DMS79 treated with DMSO at 0.1 percent for 48 hours (cell line): ENCODE measurements around the gene CDH20.

Experiments used
- DNase-seq: peaks from one replicate; lab custom pipeline; 2025; lab: John Stamatoyannopoulos, UW

The CDH20 gene

DNA sequence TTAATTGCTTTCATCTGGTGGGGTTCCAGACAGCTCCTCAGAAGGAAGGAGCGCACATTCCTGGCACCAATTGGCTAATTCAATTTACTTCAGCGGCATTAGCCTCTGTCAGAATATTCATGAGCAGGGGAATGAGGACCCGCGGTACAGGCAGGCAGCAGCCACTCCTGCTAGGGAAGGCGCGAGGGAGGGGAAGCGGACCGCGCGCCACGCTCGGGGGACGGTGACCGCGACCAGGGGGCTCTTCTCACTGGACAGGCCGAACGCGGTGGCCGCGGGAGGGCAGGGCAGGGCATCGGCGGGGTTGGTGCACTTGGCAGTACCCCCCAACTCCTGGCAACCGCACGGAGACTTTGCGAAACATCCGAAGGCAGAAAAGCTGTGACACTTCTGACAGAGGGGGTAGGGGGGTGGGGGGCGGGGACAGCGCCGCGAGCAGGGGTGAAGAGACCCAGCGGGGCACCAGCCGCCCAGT is at the start of gene CDH20:
Gene CDH20, plus strand, starts transcription at position 160 of the 475 bp plus-strand sequence.
- DNase-seq: no peak

DNA sequence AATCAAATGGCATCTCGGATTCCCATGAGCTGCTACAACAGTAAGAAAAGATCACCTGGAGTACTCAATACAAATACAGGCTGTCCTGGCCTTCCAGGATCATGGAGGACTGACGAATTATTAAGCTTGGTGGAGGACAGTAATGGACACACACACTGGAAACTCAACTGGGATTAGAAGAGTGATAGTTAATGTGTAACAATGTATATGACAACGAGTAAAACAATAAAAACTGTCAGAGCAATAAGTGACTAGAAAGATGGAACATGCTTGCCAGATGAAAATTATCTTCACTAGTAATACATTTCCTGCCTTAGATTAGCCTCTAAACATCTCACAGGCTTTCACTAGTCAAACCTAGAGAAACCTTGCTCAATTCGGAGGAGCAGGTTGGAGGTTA is 49.2 kb upstream of the CDH20 start:
- no peak for DNase-seq

- DNase-seq: no peak
Observed at GRCh38 chr18:61285777-61286176, 47.5 kb upstream of the CDH20 start.

DNA sequence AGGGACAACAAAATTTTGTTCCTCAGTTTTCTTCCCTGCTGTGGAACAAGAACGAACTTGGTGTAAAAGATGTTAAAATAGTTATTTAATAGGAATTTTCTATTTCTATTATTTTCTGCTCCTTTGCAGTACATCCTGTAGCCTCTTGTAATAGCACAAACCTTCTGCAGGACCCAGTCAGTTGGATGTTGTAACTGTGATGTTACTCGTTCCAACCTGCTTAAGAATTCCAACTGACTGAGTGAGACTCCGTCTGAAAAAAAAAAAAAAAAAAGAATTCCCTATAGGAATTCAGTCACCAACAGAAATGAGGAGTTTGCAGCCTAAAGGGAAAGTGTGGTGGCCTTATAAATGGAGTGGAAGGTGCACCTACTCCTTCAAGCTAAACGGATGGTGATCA is 46.4 kb upstream of the CDH20 start:
- no peak for DNase-seq

GRCh38 chr18:61290616-61291015 is 42.6 kb upstream of the CDH20 start:
- no peak for DNase-seq

- DNase-seq: no peak
Observed at GRCh38 chr18:61292280-61293035, 40.8 kb upstream of the CDH20 start.

DNA sequence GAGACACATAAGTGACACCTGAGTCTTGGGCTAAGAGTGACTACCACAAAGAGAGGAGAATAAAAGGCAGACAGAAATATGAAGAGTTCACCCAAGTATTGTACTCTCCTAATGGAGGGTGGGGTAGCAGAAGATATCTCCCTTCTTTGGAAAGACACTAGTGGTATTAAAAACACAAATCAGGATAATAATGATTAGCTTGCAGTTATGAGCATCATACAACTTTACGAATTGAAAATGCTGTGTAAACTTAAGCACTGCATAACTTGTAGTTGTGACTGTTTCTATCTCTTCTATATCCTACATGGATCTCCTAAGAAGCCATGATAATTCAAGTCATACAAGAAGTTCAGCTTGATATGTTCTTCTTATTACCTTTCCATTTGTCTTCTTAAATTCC is 38.1 kb upstream of the CDH20 start:
- DNase-seq: no peak

DNA sequence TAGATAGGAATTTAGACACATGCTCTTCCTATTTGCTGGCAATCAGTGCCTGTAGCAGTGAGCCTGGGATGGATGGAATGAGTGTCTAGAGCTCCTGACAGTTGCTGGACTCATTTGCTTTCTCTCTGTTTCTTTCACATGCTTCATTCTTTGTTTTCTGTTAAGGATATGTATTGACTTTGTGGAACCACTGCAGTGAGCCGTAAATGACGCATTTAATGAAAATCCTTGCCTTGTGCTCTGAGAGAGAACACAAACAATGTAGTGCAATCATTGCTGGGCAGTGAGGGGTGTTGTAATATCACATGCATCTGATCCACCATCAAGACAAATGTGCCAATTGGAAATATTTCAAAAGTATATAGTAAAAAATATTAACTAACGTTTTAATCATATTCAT is 25.2 kb upstream of the CDH20 start:
- no peak for DNase-seq

- no peak for DNase-seq
Observed at GRCh38 chr18:61308795-61309393, 24.3 kb upstream of the CDH20 start.

DNA sequence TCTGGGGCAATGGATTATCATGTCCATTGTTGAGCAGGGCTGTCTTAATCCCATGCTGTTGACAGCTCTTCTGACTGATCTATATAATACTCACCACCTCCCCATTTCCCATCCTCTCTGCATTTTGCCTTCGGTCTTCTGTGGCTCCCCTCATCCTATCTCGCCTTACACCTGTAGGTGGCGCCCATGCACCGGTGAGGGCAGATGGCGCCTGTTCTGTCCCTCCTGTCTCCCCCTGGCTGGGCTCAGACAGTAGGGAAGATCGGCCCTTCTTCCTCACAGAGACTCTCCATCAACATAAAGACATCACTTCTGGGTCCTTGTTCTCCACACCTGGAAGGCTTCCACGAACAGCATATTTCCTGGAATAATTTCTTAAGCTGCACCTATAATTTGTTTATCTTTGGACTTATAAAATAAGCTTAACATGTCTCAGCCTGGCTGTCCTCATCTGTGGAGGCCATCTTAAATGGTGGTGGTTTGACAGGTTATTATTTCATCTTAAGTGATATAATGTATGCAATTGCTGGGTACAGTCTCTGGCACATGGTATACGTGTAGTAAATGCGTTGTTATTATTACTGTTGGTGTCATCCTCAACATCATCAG is 10.9 kb upstream of the CDH20 start:
- DNase-seq: no peak

GRCh38 chr18:61323951-61324350 is 9.3 kb upstream of the CDH20 start:
- DNase-seq: no peak

DNA sequence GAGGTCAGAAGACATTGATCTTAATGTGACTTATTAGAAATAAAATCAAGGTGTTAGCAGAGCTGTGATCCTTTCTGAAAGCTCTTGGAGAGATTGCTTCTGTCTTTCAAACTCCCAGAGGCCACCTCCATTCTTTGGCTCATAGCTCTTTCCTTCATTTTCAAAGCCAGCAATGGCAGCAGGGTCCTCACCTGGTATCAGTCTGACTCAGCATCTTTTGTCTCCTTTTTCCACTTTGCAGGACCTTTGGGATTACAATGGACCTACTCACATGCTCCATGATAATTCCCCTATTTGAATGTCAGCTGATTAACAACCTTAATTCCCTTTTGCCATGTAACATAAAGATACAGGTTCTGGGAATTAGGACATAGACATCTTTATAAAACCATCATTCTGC is 6.8 kb upstream of the CDH20 start:
- no peak for DNase-seq

DNA sequence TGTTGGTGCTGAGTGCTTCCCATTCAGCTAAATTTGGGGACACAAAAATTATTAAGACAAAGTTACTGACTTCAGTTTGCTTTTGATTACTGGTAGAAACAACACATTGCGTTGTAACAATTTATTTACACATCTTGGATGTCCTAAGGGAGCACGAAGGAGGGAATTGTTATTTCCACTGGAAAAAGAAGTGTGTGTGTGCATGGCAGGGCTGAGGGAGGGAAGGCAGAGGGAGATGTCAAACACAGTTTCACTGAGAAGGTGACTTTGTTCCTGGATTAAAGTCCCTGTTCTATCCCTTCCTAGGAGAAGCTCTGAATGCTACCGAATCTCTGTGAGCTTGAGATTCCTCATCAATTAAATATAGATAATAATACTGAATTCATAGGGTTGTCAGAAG is 3.8 kb upstream of the CDH20 start:
- DNase-seq: no peak

DNA sequence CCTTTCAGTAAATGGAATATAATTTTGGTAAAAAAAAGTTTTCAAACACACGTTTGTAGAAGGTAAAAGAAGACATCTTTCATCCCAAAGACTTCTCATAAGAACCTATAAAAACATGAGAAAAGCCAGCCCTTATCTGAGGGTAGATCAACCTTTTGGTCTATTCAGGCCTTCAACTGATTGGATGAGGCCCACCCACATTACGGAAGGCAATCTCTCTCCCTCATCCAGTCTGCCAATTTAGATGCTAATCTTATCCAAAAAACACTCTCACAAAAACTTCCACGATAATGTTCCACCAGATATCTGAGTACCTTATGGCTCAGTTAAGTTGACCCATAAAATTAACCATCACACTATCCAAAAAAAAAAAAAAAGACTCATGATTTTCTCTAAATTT is 2.2 kb upstream of the CDH20 start:
- DNase-seq: no peak

- no peak for DNase-seq
Observed at GRCh38 chr18:61333746-61334490, 688 bp downstream of the CDH20 start.

DNA sequence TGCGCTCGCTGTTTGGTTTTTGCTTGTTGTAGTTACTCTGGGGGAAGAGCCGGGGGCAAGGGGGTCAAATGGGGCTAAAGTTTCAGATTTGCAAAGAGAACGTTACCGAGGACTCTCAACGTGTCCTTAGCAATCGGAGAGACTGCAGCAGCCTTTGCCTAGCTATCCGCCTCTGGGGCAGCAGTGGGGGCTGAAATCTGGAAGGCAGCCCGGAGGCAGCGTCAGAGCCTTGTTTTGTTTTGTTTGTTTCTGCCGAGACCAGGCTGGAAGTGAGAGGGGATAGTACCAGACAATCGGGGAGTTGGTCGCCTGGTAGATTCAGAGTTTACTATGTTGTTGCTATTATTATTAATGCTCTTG is 1.2 kb downstream of the CDH20 start:
- no peak for DNase-seq

DNA sequence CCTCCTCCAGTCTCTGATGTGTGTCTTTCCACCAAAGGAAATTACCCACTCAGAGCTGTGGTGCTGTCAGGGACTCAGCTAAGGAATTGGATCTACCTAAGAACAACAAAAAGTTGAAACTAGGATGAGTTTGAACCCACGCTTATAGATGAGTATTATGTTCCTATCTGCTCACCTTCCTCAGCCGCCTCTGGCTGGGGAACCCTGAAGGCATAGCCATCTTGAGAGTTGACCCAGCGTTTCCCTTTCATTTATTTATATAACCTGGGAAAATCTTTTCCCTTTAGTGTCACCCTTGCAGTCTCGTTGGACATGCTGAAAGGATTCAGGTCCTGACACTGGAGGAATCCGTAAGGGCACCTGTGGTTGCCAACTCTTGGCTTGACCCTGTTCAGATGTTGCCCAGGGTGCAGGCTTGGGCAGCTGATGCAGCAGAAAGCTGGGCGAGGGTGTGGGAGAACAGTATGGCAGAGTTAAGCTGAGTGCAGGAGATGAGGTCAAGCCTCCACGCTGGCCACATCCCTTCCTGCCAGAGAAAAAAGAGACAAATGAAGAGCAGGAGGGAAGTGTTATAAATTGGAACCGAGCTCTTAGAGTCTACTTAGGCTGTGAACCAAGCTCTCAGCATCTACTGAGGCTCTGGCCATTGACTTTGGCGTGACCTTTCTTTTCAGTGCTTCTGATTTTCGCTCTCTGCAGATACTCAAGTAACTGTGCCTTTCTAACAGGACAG is 1.9 kb downstream of the CDH20 start:
- no peak for DNase-seq

- no peak for DNase-seq
Observed at GRCh38 chr18:61335684-61336555, 2.7 kb downstream of the CDH20 start.

DNA sequence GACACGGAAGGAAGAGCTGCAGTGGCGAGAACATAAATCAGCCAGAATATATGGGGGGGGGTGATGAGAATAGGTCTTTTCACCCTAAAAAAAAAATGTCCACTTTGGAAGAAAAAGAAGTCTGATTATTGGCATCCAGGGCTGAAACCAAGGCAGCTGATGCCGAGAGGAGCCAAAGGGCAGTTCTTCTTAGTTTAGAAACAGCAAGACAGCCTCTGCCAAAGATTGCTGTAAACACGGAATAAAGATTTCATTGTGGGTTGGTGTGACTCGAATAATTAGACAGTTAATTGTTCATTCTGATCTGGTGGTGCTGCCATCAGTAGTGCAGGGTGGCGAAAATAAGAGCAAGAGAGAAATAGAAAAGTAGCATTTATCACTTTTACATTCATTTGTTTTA is 3.5 kb downstream of the CDH20 start:
- DNase-seq: no peak

DNA sequence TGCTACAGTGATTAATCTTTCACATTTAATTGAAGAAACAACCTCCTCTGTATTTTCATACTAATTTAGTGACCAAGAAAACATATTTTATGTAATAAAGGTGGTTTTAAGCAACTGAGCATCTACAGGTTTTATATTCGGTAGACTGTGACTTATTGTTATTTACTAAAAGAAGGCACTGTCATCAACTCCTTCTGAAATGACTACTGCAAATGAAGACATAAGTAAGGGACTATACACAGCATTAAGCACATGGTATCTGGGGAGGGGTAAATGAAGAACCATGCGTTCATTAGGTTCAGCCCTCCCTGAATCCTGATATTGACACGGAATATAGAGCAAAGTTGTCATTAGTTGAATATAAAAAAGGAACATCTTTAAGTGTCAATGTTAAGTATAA is 4.3 kb downstream of the CDH20 start:
- no peak for DNase-seq

DNA sequence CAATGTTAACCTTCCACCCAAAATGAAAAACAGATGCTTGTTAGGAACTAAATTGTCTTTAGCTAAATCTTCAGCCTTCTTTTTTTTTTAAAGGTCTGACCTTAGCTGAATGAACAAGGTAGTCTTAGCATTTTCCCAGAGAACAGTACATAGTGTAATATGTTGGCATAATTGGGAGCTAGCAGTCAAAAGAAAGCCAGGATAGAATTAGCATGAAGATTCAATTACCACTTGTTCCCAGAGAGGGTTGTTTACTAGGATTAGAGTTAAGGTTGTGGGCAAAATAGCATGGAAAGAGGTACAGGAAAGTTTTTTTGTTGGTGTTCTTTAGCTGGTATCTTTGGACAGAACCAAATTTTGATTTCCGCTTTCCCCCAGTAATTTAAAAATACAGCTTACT is 6.9 kb downstream of the CDH20 start:
- DNase-seq: no peak
